Left lung (tissue), 10 donors: ENCODE results near the gene JARID2. TPM values are rescaled to one million over a fixed set of nuclear protein-coding genes. Genes with fewer than 3 reads are reported as not detected.

Source experiments
- ATAC-seq: fragments of 200-7000 bp; cut with Tn5 transposase; one replicate; pipeline ENCODE4 v1.9.1; 2020; ENCODE audit warnings: moderate library complexity
- DNase-seq, 4 donors: peaks; one replicate each; pipeline ENCODE4 v3.0.0-alpha.2; 2013 to 2020
- H3K27ac ChIP-seq, 2 donors: fragments of 200-600 bp; sonication (generic) in 1 of 2; one replicate each; pipeline versions ENCODE4 v1.5.0 to v1.8.0; 2020 to 2021
- H3K27me3 ChIP-seq, 2 donors: fragments of 200-600 bp; sonication (generic) in 1 of 2; one replicate each; pipeline versions ENCODE4 v1.5.0 to v1.8.0; 2020 to 2021
- H3K36me3 ChIP-seq, 2 donors: fragments of 200-600 bp; sonication (generic) in 1 of 2; one replicate each; pipeline versions ENCODE4 v1.5.0 to v1.8.0; 2020 to 2021
- H3K4me1 ChIP-seq, 2 donors: fragments of 200-600 bp; one replicate each; pipeline ENCODE4 v1.8.0; 2021
- H3K4me3 ChIP-seq, 2 donors: fragments of 200-600 bp; sonication (generic) in 1 of 2; one replicate each; pipeline versions ENCODE4 v1.5.0 to v1.8.0; 2020 to 2021; ENCODE audit warnings: mild to moderate bottlenecking in 1 of 2
- H3K9me3 ChIP-seq, 2 donors: fragments of 200-600 bp; sonication (generic) in 1 of 2; one replicate each; pipeline versions ENCODE4 v1.5.0 to v1.8.0; 2020 to 2021
- CTCF ChIP-seq, 2 donors: fragments of 200-600 bp; sonication (generic) in 1 of 2; IDR thresholded peaks; one replicate each; pipeline versions ENCODE4 v1.5.0 to v1.8.0; 2021; ENCODE audit warnings: antibody characterized with exemption in 2 of 2
- intact Hi-C, 2 donors: fragments of 100-400 bp; cut with DNase I; formaldehyde crosslinking; loops; one replicate each; pipeline versions ENCODE4 v1.11.2 to v1.14.2; 2022
- polyA plus RNA-seq, 6 donors: library from polyadenylated mRNA; unstranded; fragments of 120-200 nt; gene quantifications; one replicate each; pipeline ENCODE4 v1.2.1, GENCODE V29; 2013; ENCODE audit not compliant: insufficient read length in 6 of 6
- total RNA-seq, 2 donors: library from RNA; stranded (reverse); fragmentation: NEBNext Ultra II Directional; extraction: Animal tissue kit (Norgen Biotek cat#: 25700); gene quantifications; one replicate each; pipeline ENCODE4 v1.2.1, GENCODE V29; 2021
- donor health status: DM: no; HTN: yes; CAD: no.
- donor health status: DM: no; HTN: no; CAD: no.

JARID2 gene
- total and polyA plus RNA-seq, 8 donors: 10.2 to 19.4 (median 17.8) TPM

- peak overlapping the region in 1 of 2 donors; percentile 66 for H3K27ac ChIP-seq
- peak; percentile 38 for ATAC-seq
Observed at GRCh38 chr6:15264902-15265761, 19.3 kb downstream of the JARID2 start.

GRCh38 chr6:15265787-15266186 is 19.9 kb downstream of the JARID2 start:
- no peak for TF ChIP-seq CTCF (IDR thresholded peaks at IDR 0.05)
- intact Hi-C loops: no loop called here
- DNase-seq: no peak
- Histone ChIP-seq H3K27me3 (no peaks in the 10 kb centered on the region), H3K27ac (peak overlapping the region in 1 of 2 donors; percentile 66), H3K4me1 (peaks cover 22 to 79% of the 10 kb centered on the region in 2 donors), H3K4me3 (no peak overlapping the region), H3K36me3 (no peaks in the 10 kb centered on the region), H3K9me3 (no peaks in the 10 kb centered on the region)
- ATAC-seq: no peak

More at GRCh38 chr6:15264902-15265761, 19.3 kb downstream of the JARID2 start:
- Histone ChIP-seq H3K9me3 (no peaks in the 10 kb centered on the region), H3K4me1 (peaks cover 28 to 86% of the 10 kb centered on the region in 2 donors), H3K36me3 (no peaks in the 10 kb centered on the region), H3K4me3 (no peak overlapping the region), H3K27me3 (no peaks in the 10 kb centered on the region)
- peak in 2 of 4 donors; percentile 72 to 78 for DNase-seq
- no peak for TF ChIP-seq CTCF (IDR thresholded peaks at IDR 0.05)
- intact Hi-C loops: no loop called here

GRCh38 chr6:15266423-15266996 is 20.6 kb downstream of the JARID2 start:
- ATAC-seq: peak; percentile 59
- Histone ChIP-seq H3K4me1 (peaks cover 21 to 72% of the 10 kb centered on the region in 2 donors), H3K27ac (peak overlapping the region in 1 of 2 donors; percentile 66), H3K36me3 (no peaks in the 10 kb centered on the region), H3K4me3 (no peak overlapping the region), H3K9me3 (no peaks in the 10 kb centered on the region), H3K27me3 (no peaks in the 10 kb centered on the region)
- intact Hi-C loops: no loop called here
- no peak for DNase-seq
- TF ChIP-seq CTCF (IDR thresholded peaks at IDR 0.05): no peak

- H3K27ac ChIP-seq: no peak overlapping the region
- DNase-seq (no peak), ATAC-seq (no peak)
- no peaks in the 10 kb centered on the region for H3K9me3 ChIP-seq
- no peak overlapping the region for H3K4me3 ChIP-seq
- H3K36me3 ChIP-seq: no peaks in the 10 kb centered on the region
- no peak for TF ChIP-seq CTCF (IDR thresholded peaks at IDR 0.05)
- H3K27me3 ChIP-seq: no peaks in the 10 kb centered on the region
- intact Hi-C loops: no loop called here
- H3K4me1 ChIP-seq: peaks cover 21 to 66% of the 10 kb centered on the region in 2 donors
Observed at GRCh38 chr6:15267221-15267620, 21.4 kb downstream of the JARID2 start.
